Activated CD4-positive, alpha-beta T cell treated with anti-CD3 and anti-CD28 coated beads, Interleukin-2, amount 10 ng/mL, durations not matched to agents 24 days and 14 days (primary cell): Measurements from ENCODE around the gene NT5DC4. TPM values are rescaled to one million over a fixed set of nuclear protein-coding genes. Genes with fewer than 3 reads are reported as not detected.
"Not testable (repeated sequence)": the region's sequence is repeated elsewhere in the genome, so short reads cannot be mapped to it uniquely, and the experiment has no call there.

ENCODE experiments used
- DNase-seq: peaks from one replicate; pipeline ENCODE4 v3.0.0; 2022
- H3K27ac Mint-ChIP-seq: one replicate; pipeline ENCODE4 v1.8.0; 2022; ENCODE audit warnings: mild to moderate bottlenecking, mixed read lengths
- H3K27me3 Mint-ChIP-seq: one replicate; pipeline ENCODE4 v1.8.0; 2022; ENCODE audit warnings: mixed read lengths
- H3K36me3 Mint-ChIP-seq: one replicate; pipeline ENCODE4 v1.8.0; 2022; ENCODE audit warnings: low read depth, mild to moderate bottlenecking, mixed read lengths
- H3K4me1 Mint-ChIP-seq: one replicate; pipeline ENCODE4 v1.8.0; 2021; ENCODE audit warnings: mixed read lengths
- H3K4me3 Mint-ChIP-seq: one replicate; pipeline ENCODE4 v1.8.0; 2022; ENCODE audit warnings: mild to moderate bottlenecking, moderate library complexity, mixed read lengths
- H3K9me3 Mint-ChIP-seq: one replicate; pipeline ENCODE4 v1.8.0; 2021; ENCODE audit warnings: mixed read lengths
- intact Hi-C: fragments of 100-400 bp; cut with micrococcal nuclease; formaldehyde crosslinking; loops from one replicate; pipeline ENCODE4 v1.15.1; 2023
- total RNA-seq: library from RNA; stranded (reverse); gene quantifications from 2 replicates; pipeline ENCODE4 v1.2.3, GENCODE V29; 2022

Gene NT5DC4
- total RNA-seq, 1 donor from 2014 or later: not detected

GRCh38 chr2:112709703-112710102 is 11.1 kb upstream of the NT5DC4 start:
- Mint-ChIP-seq H3K27ac (peak overlapping the region; percentile 52), H3K4me1 (peaks cover 61% of the 10 kb centered on the region), H3K4me3 (no peak overlapping the region), H3K36me3 (peaks cover 6% of the 10 kb centered on the region), H3K27me3 (no peaks in the 10 kb centered on the region), H3K9me3 (no peaks in the 10 kb centered on the region)
- intact Hi-C loops: no loop called here
- DNase-seq: no peak

DNA sequence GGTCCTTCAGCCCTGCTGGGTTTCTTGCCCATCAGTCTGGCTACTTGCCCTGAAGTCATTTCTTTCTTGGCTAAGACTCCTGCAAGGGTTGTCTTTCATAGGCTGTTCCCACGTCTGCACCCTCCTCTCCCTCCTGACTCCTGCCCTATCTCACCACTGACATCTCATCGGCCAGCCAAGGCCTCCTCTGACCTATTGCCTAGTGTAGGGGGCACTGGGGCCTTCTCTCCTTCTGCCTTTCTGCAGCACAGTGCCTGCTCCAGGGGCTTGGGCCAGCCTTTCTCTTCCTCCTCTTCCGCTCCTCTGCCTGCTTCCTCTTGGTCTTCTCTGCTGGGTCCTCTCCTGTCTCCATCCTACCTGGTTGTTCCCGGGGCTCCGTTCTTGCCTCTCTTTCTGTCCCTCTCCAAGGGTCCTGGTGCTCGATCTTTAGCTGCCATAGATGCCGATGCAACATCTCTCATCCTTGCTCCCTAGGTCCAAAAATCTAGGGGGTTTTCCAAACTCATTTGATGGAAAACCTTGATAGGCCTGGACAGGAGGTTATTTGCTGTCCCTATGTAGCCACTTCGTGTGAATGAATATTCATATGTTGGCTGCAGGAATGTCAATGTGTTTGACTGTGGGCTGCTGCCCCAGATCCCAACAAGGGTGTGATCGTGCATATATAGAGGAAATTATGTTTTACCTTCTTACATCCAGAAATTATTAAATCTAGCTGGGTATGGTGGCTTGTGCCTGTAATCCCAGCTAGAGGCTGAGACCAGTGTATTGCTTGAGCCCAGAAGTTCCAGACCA is 9.7 kb upstream of the NT5DC4 start:
- H3K27me3 Mint-ChIP-seq: no peaks in the 10 kb centered on the region
- no peaks in the 10 kb centered on the region for H3K9me3 Mint-ChIP-seq
- no peak overlapping the region for H3K27ac Mint-ChIP-seq
- peaks cover 53% of the 10 kb centered on the region for H3K4me1 Mint-ChIP-seq
- H3K4me3 Mint-ChIP-seq: no peak overlapping the region
- no peak for DNase-seq
- intact Hi-C loops: no loop called here
- H3K36me3 Mint-ChIP-seq: peaks cover 5% of the 10 kb centered on the region

DNA sequence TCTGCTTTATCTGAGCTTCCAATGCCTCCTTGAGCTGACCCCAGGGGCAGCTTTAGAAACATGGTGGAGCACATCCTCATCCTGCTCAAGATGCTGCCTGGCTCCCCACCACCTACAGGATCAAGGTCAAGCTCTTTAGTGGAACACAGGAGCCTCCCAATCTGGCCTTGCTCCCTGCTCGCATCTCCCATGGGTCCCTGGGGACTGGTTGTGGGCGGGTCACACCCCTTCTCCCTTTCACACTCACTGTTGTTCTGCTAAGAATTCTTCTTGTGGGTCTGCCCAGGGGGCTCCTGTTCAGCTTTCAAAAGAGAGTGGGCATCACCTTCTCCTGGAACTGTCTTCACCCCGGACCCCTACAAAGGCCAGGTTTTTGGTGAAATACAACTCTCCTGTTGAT is 8.4 kb upstream of the NT5DC4 start:
- intact Hi-C loops: no loop called here
- peaks cover 5% of the 10 kb centered on the region for H3K9me3 Mint-ChIP-seq
- no peak for DNase-seq
- peaks cover 2% of the 10 kb centered on the region for H3K36me3 Mint-ChIP-seq
- no peak overlapping the region for H3K4me3 Mint-ChIP-seq
- peaks cover 2% of the 10 kb centered on the region for H3K27me3 Mint-ChIP-seq
- peak overlapping the region; percentile 43 for H3K27ac Mint-ChIP-seq
- peaks cover 41% of the 10 kb centered on the region for H3K4me1 Mint-ChIP-seq

DNA sequence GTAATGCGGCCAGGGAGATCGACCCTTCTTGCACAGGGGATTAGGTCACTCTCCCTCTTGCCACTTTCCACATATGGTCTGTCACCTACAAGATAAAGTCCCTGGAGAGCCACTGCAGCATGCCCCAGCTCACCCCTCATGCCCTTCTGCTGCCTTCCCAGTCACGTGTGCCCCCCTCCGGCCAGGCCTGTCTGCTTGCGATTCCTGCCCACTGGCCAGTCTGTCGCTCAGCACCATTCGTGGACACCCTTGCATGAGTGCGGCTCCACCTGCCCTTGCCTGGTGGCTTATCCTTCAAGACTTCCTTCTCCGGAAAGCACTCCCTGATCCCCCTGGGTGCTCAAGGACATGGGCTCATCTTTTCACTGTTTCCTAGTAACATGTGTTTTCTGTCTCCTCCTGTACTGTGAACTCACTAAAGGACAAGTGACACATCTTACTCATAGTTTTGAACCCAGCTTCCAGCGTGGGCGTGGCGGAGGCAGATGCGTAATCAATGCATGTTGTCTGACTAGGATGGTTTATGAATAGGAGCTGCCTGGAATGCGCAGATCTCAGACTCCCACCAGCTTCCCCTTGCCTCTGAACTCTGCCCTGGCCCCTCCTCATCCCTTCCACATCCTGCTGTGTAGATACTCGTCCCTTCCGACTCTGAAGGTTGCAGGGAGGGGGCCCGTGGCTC is 7.8 kb upstream of the NT5DC4 start:
- peaks cover 2% of the 10 kb centered on the region for H3K36me3 Mint-ChIP-seq
- peaks cover 3% of the 10 kb centered on the region for H3K27me3 Mint-ChIP-seq
- peak; percentile 76 for DNase-seq
- intact Hi-C loops: loop anchor here (1.0 kb wide), 1 partner anchor 21 kb away; no protein-coding TSS in a partner anchor
- peak overlapping the region; percentile 85 for H3K27ac Mint-ChIP-seq
- H3K9me3 Mint-ChIP-seq: peaks cover 7% of the 10 kb centered on the region
- peak overlapping the region; percentile 59 for H3K4me3 Mint-ChIP-seq
- peaks cover 36% of the 10 kb centered on the region for H3K4me1 Mint-ChIP-seq

DNA sequence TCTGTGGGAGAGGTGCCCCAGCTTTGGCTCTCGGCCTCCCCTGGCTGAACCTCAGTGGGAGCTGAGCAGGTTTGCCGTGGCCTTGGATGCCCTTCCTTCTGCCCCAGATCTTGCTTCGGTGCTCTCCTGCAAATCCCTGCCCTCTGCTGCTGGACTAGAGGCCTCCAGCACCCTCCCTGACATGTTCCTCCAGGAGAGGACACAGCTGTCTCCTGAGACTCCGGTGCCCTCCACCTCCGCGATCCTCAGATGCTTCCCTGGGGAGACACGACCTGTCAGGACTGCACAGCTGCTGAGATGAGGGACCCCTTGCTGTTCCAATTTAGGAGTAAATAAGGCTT is 7.3 kb upstream of the NT5DC4 start:
- Mint-ChIP-seq H3K27ac (peak overlapping the region; percentile 61), H3K4me3 (peak overlapping the region; percentile 59), H3K4me1 (peaks cover 31% of the 10 kb centered on the region)

DNA sequence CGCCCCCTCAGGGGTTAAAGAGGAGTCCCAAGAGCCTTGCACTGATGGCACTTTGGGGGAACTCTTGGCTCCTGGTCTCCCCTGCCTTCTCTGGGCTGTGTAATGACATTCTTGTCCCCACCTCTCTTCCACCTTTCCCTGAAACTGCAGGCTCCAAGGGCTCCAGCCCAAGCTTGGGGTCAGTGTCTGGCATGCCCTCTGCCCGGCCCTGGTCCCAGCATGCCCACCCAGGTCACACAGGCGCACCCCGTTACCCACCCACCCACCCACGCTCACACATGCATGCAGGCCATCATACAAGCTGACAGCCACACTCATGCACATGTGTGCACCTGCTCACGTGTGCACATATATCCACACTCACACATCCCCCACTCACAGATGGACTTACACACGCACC is 6.9 kb upstream of the NT5DC4 start:
- peaks cover 7% of the 10 kb centered on the region for H3K9me3 Mint-ChIP-seq
- H3K27ac Mint-ChIP-seq: no peak overlapping the region
- peaks cover 6% of the 10 kb centered on the region for H3K27me3 Mint-ChIP-seq
- peaks cover 31% of the 10 kb centered on the region for H3K4me1 Mint-ChIP-seq
- H3K4me3 Mint-ChIP-seq: no peak overlapping the region
- intact Hi-C loops: loop anchor here (1.0 kb wide), 1 partner anchor 22 kb away; no protein-coding TSS in a partner anchor
- no peak for DNase-seq
- peaks cover 2% of the 10 kb centered on the region for H3K36me3 Mint-ChIP-seq

More for the DNA sequence above, 7.3 kb upstream of the NT5DC4 start:
- intact Hi-C loops: loop anchor here (1.0 kb wide), 1 partner anchor 21 kb away; no protein-coding TSS in a partner anchor
- H3K27me3 Mint-ChIP-seq: peaks cover 3% of the 10 kb centered on the region
- no peak for DNase-seq
- H3K36me3 Mint-ChIP-seq: peaks cover 2% of the 10 kb centered on the region
- peaks cover 7% of the 10 kb centered on the region for H3K9me3 Mint-ChIP-seq

GRCh38 chr2:112714331-112714730 is 6.5 kb upstream of the NT5DC4 start:
- intact Hi-C loops: no loop called here
- Mint-ChIP-seq H3K27me3 (peaks cover 7% of the 10 kb centered on the region), H3K27ac (no peak overlapping the region), H3K4me3 (no peak overlapping the region), H3K9me3 (peaks cover 7% of the 10 kb centered on the region), H3K4me1 (peaks cover 29% of the 10 kb centered on the region), H3K36me3 (peaks cover 2% of the 10 kb centered on the region)
- DNase-seq: no peak

GRCh38 chr2:112714836-112715631 is 5.8 kb upstream of the NT5DC4 start:
- intact Hi-C loops: no loop called here
- Mint-ChIP-seq H3K4me3 (no peak overlapping the region), H3K9me3 (peaks cover 7% of the 10 kb centered on the region), H3K36me3 (peaks cover 2% of the 10 kb centered on the region), H3K27me3 (peaks cover 7% of the 10 kb centered on the region), H3K27ac (no peak overlapping the region), H3K4me1 (peaks cover 25% of the 10 kb centered on the region)
- no peak for DNase-seq

GRCh38 chr2:112716094-112716493 is 4.7 kb upstream of the NT5DC4 start:
- H3K9me3 Mint-ChIP-seq, H3K27ac Mint-ChIP-seq, DNase-seq, H3K4me3 Mint-ChIP-seq, H3K36me3 Mint-ChIP-seq, H3K27me3 Mint-ChIP-seq, intact Hi-C loops: not testable (repeated sequence)
- H3K4me1 Mint-ChIP-seq: peaks cover 23% of the 10 kb centered on the region

GRCh38 chr2:112716826-112717352 is 3.9 kb upstream of the NT5DC4 start:
- H3K27ac Mint-ChIP-seq, H3K27me3 Mint-ChIP-seq, H3K36me3 Mint-ChIP-seq, H3K9me3 Mint-ChIP-seq, intact Hi-C loops, H3K4me3 Mint-ChIP-seq, DNase-seq: not testable (repeated sequence)
- H3K4me1 Mint-ChIP-seq: peaks cover 22% of the 10 kb centered on the region

DNA sequence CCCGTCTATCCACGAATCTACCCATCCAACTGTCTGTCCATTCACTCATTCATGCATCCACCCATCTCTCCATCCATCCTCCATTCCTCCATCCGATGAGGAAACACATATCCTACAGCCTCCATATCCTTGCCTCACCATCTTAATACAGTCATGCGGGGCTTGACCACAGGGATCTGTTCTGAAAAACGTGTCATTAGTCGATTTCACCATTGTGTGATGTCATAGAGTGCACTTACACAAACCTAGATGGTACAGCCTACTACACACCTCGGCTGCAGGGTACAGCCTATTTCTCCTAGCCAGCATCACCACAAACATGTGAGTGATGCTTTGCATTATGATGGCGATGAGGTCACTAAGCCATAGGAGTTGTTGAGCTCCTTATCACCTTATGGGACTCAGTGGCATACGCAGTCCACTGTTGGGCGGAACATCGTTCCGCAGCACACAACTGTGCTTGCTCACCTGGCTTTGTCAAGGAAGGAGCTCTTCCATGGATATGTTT is 1.9 kb upstream of the NT5DC4 start:
- peaks cover 7% of the 10 kb centered on the region for H3K9me3 Mint-ChIP-seq
- no peak overlapping the region for H3K4me3 Mint-ChIP-seq
- peaks cover 5% of the 10 kb centered on the region for H3K4me1 Mint-ChIP-seq
- no peak for DNase-seq
- H3K27ac Mint-ChIP-seq: no peak overlapping the region
- intact Hi-C loops: no loop called here
- H3K36me3 Mint-ChIP-seq: no peaks in the 10 kb centered on the region
- H3K27me3 Mint-ChIP-seq: peaks cover 7% of the 10 kb centered on the region

DNA sequence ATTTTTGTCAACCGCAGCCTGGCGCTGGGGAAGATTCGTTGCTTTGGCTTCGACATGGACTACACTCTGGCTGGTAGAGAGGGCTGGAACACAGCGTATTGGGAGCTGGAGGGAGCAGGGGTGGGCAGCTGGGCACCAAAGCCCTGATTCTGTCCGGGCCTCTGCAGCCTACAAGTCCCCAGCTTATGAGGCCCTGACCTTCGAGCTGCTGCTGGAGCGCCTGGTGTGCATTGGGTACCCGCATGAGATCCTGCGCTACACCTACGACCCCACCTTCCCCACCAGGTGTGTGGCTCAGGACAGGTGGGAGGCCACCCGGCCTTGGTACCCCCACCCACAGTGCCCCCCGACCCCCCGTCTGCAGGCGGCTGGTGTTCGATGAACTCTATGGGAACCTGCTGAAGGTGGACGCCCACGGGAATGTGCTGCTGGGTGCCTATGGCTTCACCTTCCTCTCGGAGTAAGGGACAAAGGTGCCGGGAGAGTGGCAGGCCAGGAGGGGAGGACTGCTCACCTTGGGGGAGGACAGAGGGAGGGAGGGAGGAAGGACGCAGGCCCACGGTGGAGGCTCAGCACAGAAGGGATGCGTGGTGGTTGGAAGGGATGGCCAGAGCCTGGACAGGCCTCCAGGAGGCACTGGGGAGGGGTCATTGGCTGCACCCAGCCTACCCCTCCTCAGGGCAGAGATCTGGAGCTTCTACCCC is 1.2 kb downstream of the NT5DC4 start:
- no peak overlapping the region for H3K4me3 Mint-ChIP-seq
- no peaks in the 10 kb centered on the region for H3K36me3 Mint-ChIP-seq
- peaks cover 7% of the 10 kb centered on the region for H3K9me3 Mint-ChIP-seq
- H3K27ac Mint-ChIP-seq: no peak overlapping the region
- peaks cover 11% of the 10 kb centered on the region for H3K4me1 Mint-ChIP-seq
- H3K27me3 Mint-ChIP-seq: peaks cover 7% of the 10 kb centered on the region
- DNase-seq: no peak
- intact Hi-C loops: no loop called here
